Neural progenitor cell (in vitro differentiated cells): ENCODE data around the gene PHGDH.

Source experiments
- CTCF ChIP-seq: fragments of 200-600 bp; sonication (generic); IDR thresholded peaks from 2 replicates; pipeline ENCODE4 v1.5.1; 2017; ENCODE audit warnings: antibody characterized with exemption, mild to moderate bottlenecking
- EZH2phosphoT487 ChIP-seq: fragments of 200-600 bp; sonication (generic); IDR thresholded peaks from 2 replicates; pipeline ENCODE4 v1.6.1; 2017; ENCODE audit warnings: antibody characterized with exemption

- no peak for TF ChIP-seq CTCF
- TF ChIP-seq EZH2phosphoT487 = no peak
These were observed 63.2 kb downstream of the PHGDH start for GRCh38 chr1:119774746-119775490.
